Vagina (tissue), 2 donors: ENCODE data around the gene DENND5A.

Experiments
- POLR2A ChIP-seq, 2 donors: fragments of 450-650 bp; IDR thresholded peaks; one replicate each; pipeline ENCODE4 v1.6.1; 2017; ENCODE audit warnings: antibody characterized with exemption in 2 of 2, mild to moderate bottlenecking in 2 of 2, moderate library complexity in 2 of 2
- POLR2AphosphoS5 ChIP-seq, 2 donors: sonication (generic); formaldehyde crosslinking; IDR thresholded peaks; one replicate each; pipeline ENCODE4 v1.9.0; 2017; ENCODE audit warnings: antibody characterized with exemption in 2 of 2, mild to moderate bottlenecking in 2 of 2, low read depth in 1 of 2; ENCODE audit not compliant: insufficient read depth in 1 of 2
- TF ChIP-seq, protein P1 (sequence below), 3 experiments: fragments of 450-650 bp in 2 of 3; fragments of 200-600 bp in 1 of 3; sonication (generic) in 1 of 3; IDR thresholded peaks; one replicate each; pipeline ENCODE4 v1.5.1; 2017 to 2019; ENCODE audit warnings: antibody characterized with exemption in 3 of 3, mild to moderate bottlenecking in 2 of 3, moderate library complexity in 2 of 3

GRCh38 chr11:9230296-9230695 lies 34.9 kb downstream of the DENND5A start:
- TF ChIP-seq POLR2A (IDR thresholded peaks at IDR 0.05) (no peak), POLR2AphosphoS5 (IDR thresholded peaks at IDR 0.05; ENCODE audit: insufficient read depth in 1 of 2, low read depth in 1 of 2) (no peak)
- TF ChIP-seq, protein P1, sequence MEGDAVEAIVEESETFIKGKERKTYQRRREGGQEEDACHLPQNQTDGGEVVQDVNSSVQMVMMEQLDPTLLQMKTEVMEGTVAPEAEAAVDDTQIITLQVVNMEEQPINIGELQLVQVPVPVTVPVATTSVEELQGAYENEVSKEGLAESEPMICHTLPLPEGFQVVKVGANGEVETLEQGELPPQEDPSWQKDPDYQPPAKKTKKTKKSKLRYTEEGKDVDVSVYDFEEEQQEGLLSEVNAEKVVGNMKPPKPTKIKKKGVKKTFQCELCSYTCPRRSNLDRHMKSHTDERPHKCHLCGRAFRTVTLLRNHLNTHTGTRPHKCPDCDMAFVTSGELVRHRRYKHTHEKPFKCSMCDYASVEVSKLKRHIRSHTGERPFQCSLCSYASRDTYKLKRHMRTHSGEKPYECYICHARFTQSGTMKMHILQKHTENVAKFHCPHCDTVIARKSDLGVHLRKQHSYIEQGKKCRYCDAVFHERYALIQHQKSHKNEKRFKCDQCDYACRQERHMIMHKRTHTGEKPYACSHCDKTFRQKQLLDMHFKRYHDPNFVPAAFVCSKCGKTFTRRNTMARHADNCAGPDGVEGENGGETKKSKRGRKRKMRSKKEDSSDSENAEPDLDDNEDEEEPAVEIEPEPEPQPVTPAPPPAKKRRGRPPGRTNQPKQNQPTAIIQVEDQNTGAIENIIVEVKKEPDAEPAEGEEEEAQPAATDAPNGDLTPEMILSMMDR (IDR thresholded peaks at IDR 0.05), result no peak
